Stimulated activated naive CD4-positive, alpha-beta T cell (primary cell): Measurements from ENCODE around the gene REXO1.

Experiments
- DNase-seq, 6 experiments: peaks; one replicate each; lab custom pipeline; 2025; lab: John Stamatoyannopoulos, UW

Gene REXO1

DNA sequence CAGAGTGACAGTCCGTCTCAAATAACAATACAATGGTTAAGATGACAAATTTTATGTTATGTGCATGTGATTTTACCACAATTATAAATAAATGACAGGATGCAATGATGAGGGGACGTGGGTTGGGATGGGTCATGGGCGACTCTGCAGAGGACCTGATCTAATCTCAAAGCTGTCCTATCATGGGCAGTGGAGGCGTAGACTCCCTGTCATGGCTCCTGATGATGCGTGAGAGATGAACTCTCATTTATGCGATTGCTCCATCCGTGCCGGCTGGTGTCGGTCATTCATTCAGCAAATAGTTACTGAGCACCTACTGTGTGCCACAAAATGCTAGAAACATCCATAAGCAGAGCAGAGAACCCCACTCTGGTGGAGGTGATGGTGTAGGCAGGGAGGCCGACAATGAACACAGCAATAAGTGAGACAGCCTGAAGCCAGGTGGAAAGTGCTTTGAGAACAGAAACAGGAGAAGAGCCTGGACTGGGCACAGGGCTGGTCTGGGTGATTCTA is 1.7 kb upstream of the REXO1 start:
- DNase-seq: no peak

DNA sequence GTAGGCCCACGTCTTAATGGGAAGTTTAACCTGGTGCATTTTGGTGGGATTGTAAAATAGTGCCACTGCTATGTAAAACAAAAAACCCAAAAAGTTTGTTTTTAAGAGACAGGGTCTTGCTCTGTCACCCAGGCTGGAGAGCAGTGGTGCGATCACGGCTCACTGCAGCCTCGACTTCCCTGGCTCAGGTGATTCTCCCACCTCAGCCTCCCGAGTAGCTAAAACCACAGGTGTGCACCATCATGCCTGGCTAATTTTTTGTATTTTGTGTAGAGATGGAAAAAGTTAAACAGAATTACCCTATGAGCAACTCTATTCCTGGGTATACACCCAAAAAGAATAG is 820 bp upstream of the REXO1 start:
- DNase-seq: no peak

GRCh38 chr19:1847684-1848398 is 442 bp downstream of the REXO1 start:
- peak in 2 of 6 experiments; percentile 32 to 79 for DNase-seq

DNA sequence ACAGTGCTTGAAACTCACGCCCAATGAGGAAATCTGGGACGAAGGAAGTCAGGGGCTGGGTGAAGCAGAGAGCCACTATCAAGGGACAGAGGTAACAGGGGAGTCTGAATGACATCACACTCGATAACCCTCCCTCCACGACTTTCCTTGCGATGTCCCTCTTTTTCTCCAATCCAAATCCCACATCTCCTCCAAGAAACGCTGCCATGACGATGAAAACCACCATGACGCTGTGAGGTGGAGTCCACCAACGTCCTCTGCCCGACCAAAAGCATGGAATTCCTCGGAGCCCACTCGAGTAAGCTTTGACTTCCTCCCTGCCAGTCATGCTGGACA is 967 bp downstream of the REXO1 start:
- no peak for DNase-seq

DNA sequence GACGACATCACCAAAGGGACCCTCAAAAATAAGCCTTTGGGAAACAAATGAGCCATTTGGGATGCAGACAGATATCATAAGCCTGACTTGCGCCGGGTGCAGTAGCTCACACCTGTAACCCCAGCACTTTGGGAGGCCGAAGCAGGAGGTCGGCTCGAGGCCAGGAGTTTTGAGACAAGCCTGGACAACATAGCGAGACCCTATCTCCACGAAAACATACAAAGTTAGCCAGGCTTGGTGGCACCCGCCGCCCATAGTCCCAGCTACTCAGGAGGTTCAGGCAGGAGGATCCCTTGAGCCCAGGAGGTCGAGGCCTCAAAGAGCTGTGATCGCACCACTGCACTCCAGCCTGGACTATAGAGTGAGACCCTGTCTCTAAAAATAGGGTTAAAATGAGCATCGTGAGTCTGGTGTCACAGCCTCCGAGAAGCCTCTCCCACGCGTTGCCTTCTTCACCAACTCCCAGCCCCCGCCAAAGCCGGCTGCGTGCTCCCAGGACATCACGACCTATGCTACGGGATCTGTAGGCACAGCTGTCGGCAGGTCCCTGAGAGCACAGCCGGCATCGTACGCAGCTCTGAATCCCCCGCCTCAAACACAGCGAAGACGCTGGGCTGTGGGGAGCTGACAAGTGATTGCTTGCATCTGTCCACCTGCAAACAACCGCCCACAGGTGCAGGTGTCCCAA is 1.6 kb downstream of the REXO1 start:
- no peak for DNase-seq

DNA sequence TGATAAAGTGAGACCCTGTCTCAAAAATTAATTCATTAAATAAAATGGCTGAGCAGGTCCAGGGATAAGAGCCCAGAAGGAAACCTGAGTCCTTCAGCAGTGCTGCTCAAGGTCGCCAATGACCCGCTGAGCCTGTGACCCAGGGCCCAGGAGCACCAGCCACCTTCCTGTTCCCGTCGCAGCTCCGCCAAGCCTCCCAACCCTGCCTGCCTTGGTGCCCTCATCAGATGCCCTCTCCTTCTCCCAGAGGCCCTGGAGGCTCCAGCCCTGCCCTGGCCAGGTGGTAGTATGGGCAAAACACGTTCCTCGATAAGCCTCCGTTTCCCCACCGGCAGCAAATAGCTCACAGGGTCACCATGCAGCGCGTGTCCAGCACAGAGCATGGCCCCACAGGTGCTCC is 2.6 kb downstream of the REXO1 start:
- DNase-seq: no peak

- DNase-seq: no peak
Measured at GRCh38 chr19:1845125-1845515, 3.2 kb downstream of the REXO1 start.

- DNase-seq: no peak
Measured at GRCh38 chr19:1844513-1845124, 3.7 kb downstream of the REXO1 start.

DNA sequence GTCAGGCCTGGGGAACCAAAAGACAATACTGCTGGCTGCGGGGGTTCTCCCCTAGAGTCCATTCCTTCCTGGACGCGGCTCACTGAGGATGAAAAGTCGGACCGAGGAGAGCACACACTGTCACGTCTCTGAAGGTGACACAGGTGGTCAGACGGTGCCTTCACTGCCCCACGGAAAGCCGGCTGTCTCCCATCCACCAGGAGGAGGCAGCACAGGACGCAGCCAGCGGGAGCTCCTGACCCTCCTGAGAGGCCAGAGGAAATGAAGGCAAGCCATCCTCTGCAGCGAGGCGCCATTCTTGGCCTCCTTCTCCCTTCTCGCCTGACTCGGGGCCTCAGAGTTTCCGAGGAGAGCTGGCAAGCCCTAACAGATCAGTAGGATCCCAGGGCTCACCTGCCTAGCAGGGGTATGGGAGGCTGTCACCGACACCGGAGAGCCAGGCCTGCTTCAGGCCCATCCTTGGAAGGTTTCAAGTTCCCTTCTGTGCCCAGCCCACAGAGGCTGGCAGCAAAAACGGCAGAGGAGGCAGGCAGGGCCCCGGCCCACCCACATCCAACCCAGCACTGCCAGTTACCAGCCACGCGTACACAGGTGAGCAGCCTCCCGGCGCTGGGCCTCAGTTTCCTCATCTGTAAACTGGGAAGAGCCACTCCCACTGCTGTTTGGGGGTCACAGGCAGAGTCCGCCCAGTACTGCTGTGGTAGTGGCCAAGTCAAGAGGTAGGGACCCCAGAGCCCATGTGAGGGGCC is 4.5 kb downstream of the REXO1 start:
- DNase-seq: no peak

DNA sequence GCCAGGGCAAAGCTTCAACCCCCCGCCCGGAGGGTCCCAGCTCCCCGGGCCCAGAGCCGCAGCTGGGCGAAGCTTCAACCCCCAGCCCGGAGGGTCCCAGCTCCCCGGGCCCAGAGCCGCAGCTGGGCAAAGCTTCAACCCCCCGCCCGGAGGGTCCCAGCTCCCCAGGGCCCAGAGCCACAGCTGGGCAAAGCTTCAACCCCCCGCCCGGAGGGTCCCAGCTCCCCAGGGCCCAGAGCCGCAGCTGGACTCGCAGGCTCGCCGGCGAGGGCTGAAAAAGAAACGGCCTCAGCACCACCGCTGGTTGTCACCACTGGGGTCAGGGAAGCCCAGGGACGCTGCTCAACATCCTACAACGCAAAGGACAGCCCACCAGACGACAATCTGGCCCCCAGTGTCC is 5.2 kb downstream of the REXO1 start:
- no peak for DNase-seq

DNA sequence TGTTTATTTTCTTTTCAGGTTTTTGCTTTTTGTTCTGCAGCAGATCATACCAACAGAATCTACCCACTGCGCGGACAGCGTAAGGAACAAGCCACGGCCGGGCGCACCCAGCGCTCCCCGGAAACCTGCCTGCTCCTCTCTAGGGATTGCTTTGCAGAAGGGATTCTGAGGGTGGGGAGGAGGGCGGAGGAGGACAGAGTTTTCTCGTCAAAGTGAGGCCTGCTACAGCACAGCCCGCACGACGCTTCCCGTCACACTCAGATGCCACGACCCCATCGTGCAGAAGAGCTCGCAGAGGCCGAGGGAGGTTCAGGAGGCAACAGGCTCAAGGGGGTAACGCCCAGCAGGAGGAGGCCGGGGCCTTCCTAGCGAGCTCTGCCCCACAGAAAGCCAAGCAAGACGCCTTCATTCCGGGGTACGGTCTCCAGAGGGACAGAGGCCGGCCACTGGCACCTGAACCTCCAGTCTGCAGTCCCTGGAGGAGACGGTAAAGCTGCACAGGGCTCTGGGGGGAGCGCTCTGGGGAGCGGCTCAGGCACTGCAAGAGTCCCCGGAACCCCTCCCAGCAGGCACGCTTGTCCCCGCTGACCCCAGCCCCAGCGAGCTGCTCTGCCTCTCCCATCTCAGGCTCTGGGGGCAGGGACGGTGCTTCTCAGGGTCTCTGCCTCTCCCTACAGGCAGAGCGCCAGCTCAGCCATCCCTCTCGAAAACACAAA is 6.9 kb downstream of the REXO1 start:
- no peak for DNase-seq

- no peak for DNase-seq
Measured at GRCh38 chr19:1840541-1841115, 7.7 kb downstream of the REXO1 start.

DNA sequence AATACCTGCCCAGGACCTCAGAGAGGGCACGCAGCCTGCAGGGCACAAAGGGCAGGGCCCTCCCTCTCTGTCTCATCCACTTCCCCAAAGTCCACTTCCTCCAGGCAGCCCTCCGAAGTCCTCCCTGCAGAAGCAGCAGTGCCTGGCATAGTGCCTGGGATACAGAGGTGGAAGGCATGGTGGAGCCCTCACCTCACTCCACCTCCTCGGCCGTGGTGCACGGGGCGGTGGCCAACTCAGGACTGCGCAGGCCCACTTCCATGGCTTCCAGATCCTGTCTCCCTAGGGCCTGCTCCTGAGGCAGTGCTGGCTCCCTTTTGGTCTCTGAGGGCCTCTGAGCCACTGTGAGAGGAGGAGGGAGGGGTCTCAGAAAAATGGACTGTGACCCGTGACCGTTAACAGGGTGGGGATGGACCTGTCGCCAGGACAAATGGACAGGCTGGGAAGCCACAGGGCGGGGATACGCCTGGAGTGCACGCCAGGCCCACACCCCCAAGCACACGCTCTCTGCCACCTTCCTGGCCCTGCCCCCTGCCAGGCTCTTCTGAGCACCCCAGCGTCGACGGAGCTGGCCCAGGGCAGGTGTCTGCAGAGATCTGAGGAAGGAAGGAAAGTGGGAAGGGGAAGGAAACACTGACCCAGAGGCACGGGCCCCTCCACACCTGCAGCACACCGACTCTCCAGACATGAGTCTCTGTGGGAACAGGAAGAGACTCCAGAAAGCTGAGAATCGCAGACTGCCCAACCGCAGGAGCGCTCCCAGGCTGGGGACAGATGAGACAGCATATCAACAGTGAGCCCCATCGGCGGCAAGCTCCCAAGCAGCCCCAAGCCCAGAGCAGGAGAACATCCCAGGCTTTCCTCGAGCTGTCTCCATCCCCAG is 8.4 kb downstream of the REXO1 start:
- DNase-seq: no peak

- DNase-seq: peak; percentile 14 to 58 (median 42)
Measured at GRCh38 chr19:1837625-1838105, 10.6 kb downstream of the REXO1 start.

GRCh38 chr19:1837222-1837565 is 11.1 kb downstream of the REXO1 start:
- no peak for DNase-seq

DNA sequence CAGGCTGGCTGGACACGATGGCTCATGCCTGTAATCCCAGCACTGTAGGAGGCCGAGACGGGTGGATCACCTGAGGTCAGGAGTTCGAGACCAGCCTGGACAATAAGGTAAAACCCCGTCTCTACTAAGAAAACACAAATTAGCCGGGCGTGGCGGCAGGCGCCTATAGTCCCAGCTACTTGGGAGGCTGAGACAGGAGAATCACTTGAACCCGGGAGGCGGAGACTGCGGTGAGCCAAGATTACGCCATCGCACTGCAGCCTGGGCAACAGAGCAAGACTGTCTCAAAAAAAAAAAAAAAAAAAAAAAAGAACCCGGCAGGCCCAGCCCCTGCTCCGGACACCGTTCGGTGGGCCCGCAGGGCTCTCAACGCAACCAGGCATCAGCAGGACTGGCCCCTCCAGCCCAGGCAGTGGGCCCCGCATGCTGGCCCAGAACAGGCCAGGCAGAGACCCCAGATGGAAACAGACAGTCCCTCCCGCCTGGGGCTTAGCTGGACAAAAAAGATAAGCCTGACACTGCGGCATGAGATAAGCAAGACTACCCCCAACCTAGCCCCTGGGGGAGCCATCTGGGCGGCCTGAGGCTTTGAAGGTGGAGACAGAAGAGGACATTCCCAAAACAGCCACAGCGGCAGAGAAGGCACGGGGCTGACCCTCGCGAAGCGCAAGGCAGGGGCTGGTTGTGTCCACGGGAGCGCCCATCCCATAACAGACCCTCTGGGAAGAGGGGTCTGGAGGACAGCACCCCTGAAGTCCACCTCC is 11.6 kb downstream of the REXO1 start:
- no peak for DNase-seq

- DNase-seq: no peak
Measured at GRCh38 chr19:1833540-1833939, 14.7 kb downstream of the REXO1 start.

GRCh38 chr19:1832046-1832663 is 16.1 kb downstream of the REXO1 start:
- DNase-seq: no peak

DNA sequence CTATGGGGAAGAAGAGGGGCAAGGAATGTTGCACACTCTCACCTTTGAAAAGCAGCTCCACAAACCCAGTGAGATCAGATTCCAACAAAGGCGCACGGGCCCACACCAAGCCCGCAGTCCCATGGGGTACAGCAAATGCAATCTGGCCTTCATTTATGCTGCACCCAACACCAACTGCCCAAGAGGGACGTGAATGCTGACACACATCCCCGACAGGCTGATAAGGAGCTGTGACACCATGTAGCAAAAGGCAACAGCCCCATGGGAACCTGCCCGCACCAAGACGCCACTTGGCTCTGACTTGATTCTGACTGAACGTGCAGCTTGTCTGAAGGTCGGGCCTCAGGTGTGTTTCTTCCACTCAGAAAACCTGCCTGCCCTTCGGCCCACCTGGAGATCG is 17.3 kb downstream of the REXO1 start:
- DNase-seq: no peak
